HCT116 (cell line): Measurements from ENCODE around the gene FLT3.
"Not testable (repeated sequence)": the region's sequence is repeated elsewhere in the genome, so short reads cannot be mapped to it uniquely, and the experiment has no call there.

Experiments
- CTCF ChIP-seq, 3 experiments: fragments of 200-600 bp in 1 of 3; sonication (generic) in 1 of 3; IDR thresholded peaks in 2 of 3; conservative IDR thresholded peaks in 1 of 3; 2 replicates each; pipeline ENCODE4 v1.5.1; 2012 to 2017; ENCODE audit warnings: low read depth in 2 of 3, low read length in 2 of 3, antibody characterized with exemption in 1 of 3, borderline replicate concordance in 1 of 3, control low read depth in 1 of 3, mild to moderate bottlenecking in 1 of 3, mixed read lengths in 1 of 3, mixed run types in 1 of 3, moderate library complexity in 1 of 3; ENCODE audit not compliant: insufficient read depth in 1 of 3
- MAX ChIP-seq: IDR thresholded peaks from 2 replicates; pipeline ENCODE4 v1.6.1; 2012
- SRF ChIP-seq: IDR thresholded peaks from 2 replicates; pipeline ENCODE4 v1.6.1; 2012; ENCODE audit warnings: low read depth

- not testable (repeated sequence) for TF ChIP-seq MAX; SRF; CTCF (IDR thresholded peaks at IDR 0.05 in 2 of 3, conservative IDR thresholded peaks at IDR 0.05 in 1 of 3; ENCODE audit: borderline replicate concordance in 1 of 3, insufficient read depth in 1 of 3, low read depth in 2 of 3, low read length in 2 of 3)
These were observed 22.6 kb downstream of the FLT3 start for GRCh38 chr13:28077820-28078219.
